GM12873 (cell line): Measurements from ENCODE around the gene IL10.

Experiments
- CTCF ChIP-seq: IDR thresholded peaks from 2 replicates; pipeline ENCODE4 v1.5.1; 2012; ENCODE audit warnings: low read depth, mild to moderate bottlenecking, moderate library complexity, low read length, control low read depth; ENCODE audit not compliant: insufficient read depth; ENCODE audit errors: missing control alignments

Gene IL10

GRCh38 chr1:206805357-206805756 is 33.1 kb upstream of the IL10 start:
- no peak for TF ChIP-seq CTCF

- TF ChIP-seq CTCF, result no peak
Observed at GRCh38 chr1:206804156-206804737, 32.0 kb upstream of the IL10 start.

GRCh38 chr1:206803221-206803730 is 31.0 kb upstream of the IL10 start:
- no peak for TF ChIP-seq CTCF

GRCh38 chr1:206802401-206802800 is 30.1 kb upstream of the IL10 start:
- no peak for TF ChIP-seq CTCF

- TF ChIP-seq CTCF, result no peak
Observed at GRCh38 chr1:206801467-206801866, 29.2 kb upstream of the IL10 start.

GRCh38 chr1:206800891-206801290 is 28.6 kb upstream of the IL10 start:
- no peak for TF ChIP-seq CTCF

- no peak for TF ChIP-seq CTCF
Observed at GRCh38 chr1:206800411-206800810, 28.1 kb upstream of the IL10 start.

- TF ChIP-seq CTCF, result no peak
Observed at GRCh38 chr1:206799311-206799710, 27.0 kb upstream of the IL10 start.
